Colon (tissue), 2 donors: ENCODE data around the gene LCOR.
"Not testable (repeated sequence)": the region's sequence is repeated elsewhere in the genome, so short reads cannot be mapped to it uniquely, and the experiment has no call there.

ENCODE experiments used
- FAIRE-seq: peaks from 2 replicates; lab custom pipeline; 2012; peaks lifted over from hg19 to GRCh38; lab: Jason Lieb, UNC
- donor health status: control.
- donor health status: control.

The LCOR gene

GRCh38 chr10:96831867-96832720, at the start of gene LCOR:
LCOR (plus strand) TSS chr10:96832298; CDS start chr10:96949058, 116,760 bp downstream.
- no peak for FAIRE-seq

- FAIRE-seq = no peak
Measured at GRCh38 chr10:96784253-96784652, 47.8 kb upstream of the LCOR start.

GRCh38 chr10:96789571-96790108, 42.5 kb upstream of the LCOR start:
- no peak for FAIRE-seq

GRCh38 chr10:96791902-96792301, 40.2 kb upstream of the LCOR start:
- FAIRE-seq = no peak

- no peak for FAIRE-seq
Measured at GRCh38 chr10:96794836-96795733, 37.0 kb upstream of the LCOR start.

- no peak for FAIRE-seq
Measured at GRCh38 chr10:96797485-96797884, 34.6 kb upstream of the LCOR start.

- FAIRE-seq = no peak
Measured at GRCh38 chr10:96803288-96803664, 28.8 kb upstream of the LCOR start.

GRCh38 chr10:96814264-96814663, 17.8 kb upstream of the LCOR start:
- FAIRE-seq = no peak

GRCh38 chr10:96818971-96819370, 13.1 kb upstream of the LCOR start:
- not testable (repeated sequence) for FAIRE-seq

- FAIRE-seq = no peak
Measured at GRCh38 chr10:96820765-96821164, 11.3 kb upstream of the LCOR start.

GRCh38 chr10:96826438-96826837, 5.7 kb upstream of the LCOR start:
- no peak for FAIRE-seq

- FAIRE-seq = no peak
Measured at GRCh38 chr10:96828609-96829008, 3.5 kb upstream of the LCOR start.

GRCh38 chr10:96829029-96829773, 2.9 kb upstream of the LCOR start:
- no peak for FAIRE-seq

GRCh38 chr10:96830511-96831199, 1.4 kb upstream of the LCOR start:
- no peak for FAIRE-seq

- FAIRE-seq = no peak
Measured at GRCh38 chr10:96831200-96831866, 765 bp upstream of the LCOR start.

GRCh38 chr10:96832721-96833219, 672 bp downstream of the LCOR start:
- FAIRE-seq = no peak

- FAIRE-seq = no peak
Measured at GRCh38 chr10:96833220-96834001, 1.3 kb downstream of the LCOR start.

- FAIRE-seq = no peak
Measured at GRCh38 chr10:96834120-96834519, 2.0 kb downstream of the LCOR start.

GRCh38 chr10:96835899-96836298, 3.8 kb downstream of the LCOR start:
- FAIRE-seq = no peak

- no peak for FAIRE-seq
Measured at GRCh38 chr10:96838529-96838928, 6.4 kb downstream of the LCOR start.
